AG09309 (cell line): ENCODE results near the gene CLEC16A.

Experiments
- DNase-seq: peaks from one replicate; pipeline ENCODE4 v3.0.0-alpha.2; 2010; ENCODE audit warnings: low read depth
- H3K4me3 ChIP-seq: 2 replicates; pipeline ENCODE4 v1.5.1; 2011; ENCODE audit warnings: mild to moderate bottlenecking, low read depth, low read length, moderate library complexity; ENCODE audit not compliant: control insufficient read depth
- CTCF ChIP-seq: IDR thresholded peaks from 2 replicates; pipeline ENCODE4 v1.5.1; 2011; ENCODE audit warnings: mild to moderate bottlenecking, low read depth, low read length, inconsistent platforms; ENCODE audit not compliant: insufficient read depth, control insufficient read depth; ENCODE audit errors: missing control alignments

Gene CLEC16A

GRCh38 chr16:10972819-10973464 lies 28.6 kb downstream of the CLEC16A start:
- DNase-seq = no peak
- H3K4me3 ChIP-seq = no peak overlapping the region
- no peak for TF ChIP-seq CTCF

- no peak for TF ChIP-seq CTCF
- H3K4me3 ChIP-seq = no peak overlapping the region
- no peak for DNase-seq
Observed at GRCh38 chr16:10976634-10977033, 32.3 kb downstream of the CLEC16A start.

GRCh38 chr16:10978124-10978523 lies 33.8 kb downstream of the CLEC16A start:
- H3K4me3 ChIP-seq = no peak overlapping the region
- DNase-seq = no peak
- TF ChIP-seq CTCF = no peak

- DNase-seq = no peak
- no peak for TF ChIP-seq CTCF
- no peak overlapping the region for H3K4me3 ChIP-seq
Observed at GRCh38 chr16:10978871-10979446, 34.6 kb downstream of the CLEC16A start.

GRCh38 chr16:10979717-10980601 lies 35.6 kb downstream of the CLEC16A start:
- TF ChIP-seq CTCF = no peak
- no peak for DNase-seq
- no peak overlapping the region for H3K4me3 ChIP-seq

- no peak for DNase-seq
- H3K4me3 ChIP-seq = no peak overlapping the region
- TF ChIP-seq CTCF = no peak
Observed at GRCh38 chr16:10980813-10981212, 36.4 kb downstream of the CLEC16A start.
